ENCODE results near the gene EIF3CL.
"Not testable (repeated sequence)": the region's sequence is repeated elsewhere in the genome, so short reads cannot be mapped to it uniquely, and the experiment has no call there.

DNA sequence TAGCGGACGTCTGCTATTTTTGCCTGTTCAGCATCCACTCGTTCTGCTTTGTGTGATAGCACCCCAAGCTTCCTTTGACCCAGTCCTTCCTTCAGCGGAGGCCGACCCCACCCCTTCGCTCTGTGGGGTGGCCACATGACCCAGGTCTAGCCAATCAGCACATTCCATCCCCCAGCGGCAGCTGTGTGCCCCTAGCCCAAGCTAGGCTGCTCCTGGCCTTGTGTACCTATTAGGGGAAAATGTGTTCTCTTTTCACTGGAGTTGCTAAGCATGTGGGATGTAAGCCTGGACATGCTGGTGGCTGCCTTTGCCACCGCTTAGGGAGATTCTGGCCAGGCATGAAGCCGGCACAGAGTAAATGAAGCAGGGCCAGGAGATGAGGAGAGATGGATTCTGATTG is 73.4 kb downstream of the EIF3CL start:
- TF ChIP-seq SPI1 (IDR thresholded peaks at IDR 0.05; ENCODE audit: borderline replicate concordance, insufficient read depth, low read depth, low read length); CBFB (IDR thresholded peaks at IDR 0.05; ENCODE audit: low read depth); RB1 (IDR thresholded peaks at IDR 0.05; ENCODE audit: borderline replicate concordance); HDGF (IDR thresholded peaks at IDR 0.05); USF2 (IDR thresholded peaks at IDR 0.05; ENCODE audit: borderline replicate concordance, low read depth, low read length): not testable (repeated sequence)
- TF ChIP-seq, protein P1, sequence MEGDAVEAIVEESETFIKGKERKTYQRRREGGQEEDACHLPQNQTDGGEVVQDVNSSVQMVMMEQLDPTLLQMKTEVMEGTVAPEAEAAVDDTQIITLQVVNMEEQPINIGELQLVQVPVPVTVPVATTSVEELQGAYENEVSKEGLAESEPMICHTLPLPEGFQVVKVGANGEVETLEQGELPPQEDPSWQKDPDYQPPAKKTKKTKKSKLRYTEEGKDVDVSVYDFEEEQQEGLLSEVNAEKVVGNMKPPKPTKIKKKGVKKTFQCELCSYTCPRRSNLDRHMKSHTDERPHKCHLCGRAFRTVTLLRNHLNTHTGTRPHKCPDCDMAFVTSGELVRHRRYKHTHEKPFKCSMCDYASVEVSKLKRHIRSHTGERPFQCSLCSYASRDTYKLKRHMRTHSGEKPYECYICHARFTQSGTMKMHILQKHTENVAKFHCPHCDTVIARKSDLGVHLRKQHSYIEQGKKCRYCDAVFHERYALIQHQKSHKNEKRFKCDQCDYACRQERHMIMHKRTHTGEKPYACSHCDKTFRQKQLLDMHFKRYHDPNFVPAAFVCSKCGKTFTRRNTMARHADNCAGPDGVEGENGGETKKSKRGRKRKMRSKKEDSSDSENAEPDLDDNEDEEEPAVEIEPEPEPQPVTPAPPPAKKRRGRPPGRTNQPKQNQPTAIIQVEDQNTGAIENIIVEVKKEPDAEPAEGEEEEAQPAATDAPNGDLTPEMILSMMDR (IDR thresholded peaks at IDR 0.05 in 2 of 3, conservative IDR thresholded peaks at IDR 0.05 in 1 of 3; ENCODE audit: control insufficient read depth in 2 of 3, extremely low read depth in 1 of 3, insufficient read depth in 1 of 3, low read depth in 3 of 3, low read length in 3 of 3): not testable (repeated sequence)

Data from GM12878 (cell line).